Esophagus squamous epithelium (tissue), 4 donors: ENCODE results near the gene TRAF3.

Experiments used
- CTCF ChIP-seq, 6 experiments: fragments of 450-650 bp in 4 of 6; fragments of 200-600 bp in 2 of 6; sonication (generic) in 2 of 6; IDR thresholded peaks; one replicate each; pipeline ENCODE4 v1.5.1; 2016 to 2019; ENCODE audit warnings: antibody characterized with exemption in 6 of 6, mild to moderate bottlenecking in 4 of 6, moderate library complexity in 4 of 6
- POLR2A ChIP-seq, 4 donors: fragments of 450-650 bp; IDR thresholded peaks; one replicate each; pipeline ENCODE4 v1.6.1; 2017; ENCODE audit warnings: antibody characterized with exemption in 4 of 4, mild to moderate bottlenecking in 4 of 4, moderate library complexity in 3 of 4

GRCh38 chr14:102771144-102771543, 6.1 kb upstream of the TRAF3 start:
- no peak for TF ChIP-seq POLR2A (IDR thresholded peaks at IDR 0.05)
- no peak for TF ChIP-seq CTCF (IDR thresholded peaks at IDR 0.05)
